Stromal cell of bone marrow (primary cell): ENCODE measurements around the gene NTS.
A peak's percentile ranks its signal among the peaks of the same experiment; 100 is the strongest.

Experiments used
- DNase-seq: peaks from one replicate; pipeline ENCODE4 v3.0.0-alpha.2; 2012; ENCODE audit warnings: low read depth

NTS gene, protein sequence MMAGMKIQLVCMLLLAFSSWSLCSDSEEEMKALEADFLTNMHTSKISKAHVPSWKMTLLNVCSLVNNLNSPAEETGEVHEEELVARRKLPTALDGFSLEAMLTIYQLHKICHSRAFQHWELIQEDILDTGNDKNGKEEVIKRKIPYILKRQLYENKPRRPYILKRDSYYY

DNA sequence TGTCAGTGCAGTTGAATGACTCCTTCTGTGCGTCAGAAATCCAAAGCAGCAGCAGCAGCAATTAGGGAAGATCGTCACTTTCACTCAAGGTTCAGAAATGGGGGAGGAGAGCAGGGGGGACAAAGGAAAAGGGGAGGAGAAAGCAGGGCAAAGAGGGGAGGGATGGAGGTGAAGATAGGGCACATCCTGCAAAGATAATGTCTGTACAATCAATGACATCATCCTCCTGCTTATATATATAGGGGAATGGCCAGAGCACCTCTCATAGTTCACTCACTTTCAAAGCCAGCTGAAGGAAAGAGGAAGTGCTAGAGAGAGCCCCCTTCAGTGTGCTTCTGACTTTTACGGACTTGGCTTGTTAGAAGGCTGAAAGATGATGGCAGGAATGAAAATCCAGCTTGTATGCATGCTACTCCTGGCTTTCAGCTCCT, at the start of gene NTS:
Gene NTS (plus strand): TSS at position 265 of the 431 bp plus-strand sequence. CDS start 109 bp downstream, at position 374.
- no peak for DNase-seq

DNA sequence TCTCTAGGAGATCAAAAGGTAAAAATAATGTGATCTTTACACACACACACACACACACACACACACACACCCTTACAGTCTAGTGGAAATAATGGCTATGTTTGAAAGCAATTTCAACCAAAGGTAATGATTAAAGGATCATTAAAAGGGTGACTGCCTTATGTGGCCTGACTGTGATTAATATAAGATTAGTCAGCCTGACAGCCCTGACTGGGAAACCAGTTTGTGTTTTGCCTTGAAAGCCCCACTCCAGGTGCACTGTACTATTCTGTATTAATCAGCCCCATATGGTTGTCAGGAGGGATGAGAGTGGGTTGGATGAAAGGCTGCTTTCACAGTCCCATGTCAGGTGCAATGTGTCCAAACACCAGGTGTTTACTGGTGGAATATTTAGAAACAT, 48.3 kb upstream of the NTS start:
- DNase-seq, result no peak

DNA sequence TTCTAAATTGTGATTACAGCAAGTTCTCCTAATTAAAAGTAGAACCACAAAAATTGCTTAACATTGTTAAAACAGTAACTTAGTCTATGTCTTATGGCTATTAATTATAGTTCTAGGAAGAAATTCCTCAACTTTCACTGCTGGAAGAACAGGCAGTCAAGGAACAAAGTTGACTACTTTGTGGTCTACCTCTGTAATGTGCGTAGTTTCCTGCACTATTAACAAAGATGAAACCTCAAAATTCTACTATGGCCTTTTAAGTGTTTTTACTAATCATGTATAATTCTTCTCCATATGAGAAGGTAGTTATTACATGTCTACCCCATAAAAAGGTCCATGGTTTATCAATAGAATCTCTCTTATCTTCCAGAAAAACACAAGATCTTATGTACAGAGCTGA, 45.5 kb upstream of the NTS start:
- DNase-seq, result no peak

DNA sequence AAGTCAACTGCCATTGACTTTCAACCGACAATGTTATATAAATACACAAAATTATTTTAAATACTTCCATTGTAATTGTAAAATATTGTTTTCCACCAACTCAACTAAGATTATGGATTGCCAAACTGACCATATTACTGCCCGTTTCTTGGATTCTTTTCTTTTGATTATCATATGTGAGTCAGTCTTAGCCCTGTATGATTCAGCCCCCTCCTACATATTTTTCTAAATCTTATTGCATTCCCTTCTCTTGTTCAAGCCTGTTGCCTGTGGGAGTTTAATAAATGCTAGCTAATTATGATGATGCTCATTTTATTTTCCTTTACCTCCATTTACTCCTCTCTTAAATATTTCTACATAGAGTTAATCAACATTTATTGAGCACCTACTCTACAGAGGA, 44.7 kb upstream of the NTS start:
- DNase-seq, result peak; percentile 28

DNA sequence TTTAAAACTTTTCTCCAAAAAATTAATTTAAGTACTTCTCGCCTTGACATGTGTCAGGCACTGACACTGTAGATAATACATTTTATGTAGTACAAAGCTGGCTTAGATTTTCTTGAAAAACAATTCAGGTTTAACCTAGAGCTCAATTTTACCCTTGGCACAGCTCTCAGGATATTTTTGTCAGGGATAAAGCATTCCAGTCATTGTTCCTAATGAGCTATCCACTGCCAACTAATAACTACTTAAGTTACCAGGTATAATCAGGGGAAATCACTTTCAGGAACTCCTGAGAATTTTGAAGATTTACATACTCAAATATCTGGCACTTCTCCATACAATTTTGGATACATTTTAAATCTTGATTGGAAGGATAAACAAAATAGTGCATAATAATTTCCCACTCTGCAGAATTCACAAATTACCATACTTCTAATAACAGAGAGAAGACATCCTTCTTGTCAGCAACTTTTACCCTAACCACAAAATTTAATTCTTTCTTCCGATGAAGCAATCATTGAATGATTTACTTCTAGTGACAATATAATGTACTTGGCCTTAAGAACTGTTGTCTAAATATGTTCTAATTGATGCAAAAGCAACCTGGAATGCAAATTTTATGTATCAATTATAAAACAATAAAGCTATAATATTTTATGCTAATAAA, 42.6 kb upstream of the NTS start:
- no peak for DNase-seq

DNA sequence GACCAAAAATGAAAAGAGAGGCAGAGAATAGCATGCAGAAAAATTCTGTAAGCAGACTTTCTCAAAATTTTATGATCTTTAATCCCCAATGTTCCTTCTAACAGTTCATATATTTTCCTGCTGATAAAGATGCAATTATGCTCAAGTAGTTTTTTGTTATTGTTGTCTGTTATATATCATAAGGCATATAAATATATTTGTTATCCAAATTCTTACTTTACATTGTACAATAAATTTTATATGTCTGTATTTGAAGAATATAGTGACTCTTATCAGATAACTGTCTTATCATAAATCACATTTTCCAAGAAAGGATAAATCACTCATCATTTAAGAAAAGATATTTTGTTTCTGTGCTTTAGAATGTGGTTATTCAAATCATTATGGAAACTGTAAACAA, 40.5 kb upstream of the NTS start:
- no peak for DNase-seq

DNA sequence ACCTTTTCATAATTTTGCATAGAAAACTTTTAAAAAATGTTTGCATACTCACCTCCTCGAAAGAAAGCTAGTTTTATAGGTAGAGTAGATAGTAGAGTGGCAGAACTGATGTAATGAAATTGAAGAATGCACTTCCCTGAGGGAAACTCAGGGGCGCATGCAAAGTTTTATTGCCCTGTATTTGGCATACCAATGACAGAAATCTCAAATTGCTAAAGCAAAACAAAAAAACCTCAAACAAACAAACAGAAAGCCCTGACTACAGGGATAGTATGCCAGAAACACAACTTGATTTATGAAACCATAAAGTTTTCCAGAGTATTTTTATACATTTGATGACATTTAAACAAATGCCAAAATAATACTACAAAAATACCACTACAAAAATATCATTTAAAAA, 39.7 kb upstream of the NTS start:
- no peak for DNase-seq

DNA sequence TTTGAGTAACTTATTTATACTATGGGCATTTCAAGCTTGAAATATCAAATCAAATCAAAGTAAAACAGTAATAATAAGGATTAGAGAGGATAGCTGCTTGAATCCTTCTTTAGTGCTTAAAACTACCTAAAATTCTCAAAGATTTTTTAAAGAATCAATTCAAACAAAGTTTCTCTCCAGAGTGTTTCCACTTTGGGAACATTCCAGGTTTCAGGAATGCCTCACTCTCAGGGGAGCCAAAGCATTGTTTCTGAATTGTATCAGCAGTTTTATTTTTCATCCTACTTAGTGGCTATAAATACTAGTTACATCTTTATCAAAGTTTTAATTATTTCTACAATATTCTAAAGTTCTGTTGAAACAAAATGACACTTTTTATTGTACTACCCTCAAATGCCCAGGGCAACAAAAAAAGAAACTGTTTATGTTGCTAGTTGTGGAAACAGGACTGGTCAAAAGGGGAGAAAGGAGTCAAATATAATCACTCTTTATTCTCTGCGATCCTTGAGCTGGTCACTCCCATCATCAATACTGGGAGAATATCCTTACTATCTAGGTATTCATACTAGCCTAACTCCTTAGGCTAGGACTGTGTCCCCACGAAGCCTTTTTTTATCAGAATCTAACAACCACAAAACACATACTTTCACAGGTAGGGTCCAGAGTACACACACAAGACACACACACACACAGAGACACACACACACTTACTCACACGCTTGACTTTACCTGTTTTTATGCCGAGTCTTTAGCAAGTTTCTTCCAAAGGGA, 38.5 kb upstream of the NTS start:
- peak; percentile 19 for DNase-seq

DNA sequence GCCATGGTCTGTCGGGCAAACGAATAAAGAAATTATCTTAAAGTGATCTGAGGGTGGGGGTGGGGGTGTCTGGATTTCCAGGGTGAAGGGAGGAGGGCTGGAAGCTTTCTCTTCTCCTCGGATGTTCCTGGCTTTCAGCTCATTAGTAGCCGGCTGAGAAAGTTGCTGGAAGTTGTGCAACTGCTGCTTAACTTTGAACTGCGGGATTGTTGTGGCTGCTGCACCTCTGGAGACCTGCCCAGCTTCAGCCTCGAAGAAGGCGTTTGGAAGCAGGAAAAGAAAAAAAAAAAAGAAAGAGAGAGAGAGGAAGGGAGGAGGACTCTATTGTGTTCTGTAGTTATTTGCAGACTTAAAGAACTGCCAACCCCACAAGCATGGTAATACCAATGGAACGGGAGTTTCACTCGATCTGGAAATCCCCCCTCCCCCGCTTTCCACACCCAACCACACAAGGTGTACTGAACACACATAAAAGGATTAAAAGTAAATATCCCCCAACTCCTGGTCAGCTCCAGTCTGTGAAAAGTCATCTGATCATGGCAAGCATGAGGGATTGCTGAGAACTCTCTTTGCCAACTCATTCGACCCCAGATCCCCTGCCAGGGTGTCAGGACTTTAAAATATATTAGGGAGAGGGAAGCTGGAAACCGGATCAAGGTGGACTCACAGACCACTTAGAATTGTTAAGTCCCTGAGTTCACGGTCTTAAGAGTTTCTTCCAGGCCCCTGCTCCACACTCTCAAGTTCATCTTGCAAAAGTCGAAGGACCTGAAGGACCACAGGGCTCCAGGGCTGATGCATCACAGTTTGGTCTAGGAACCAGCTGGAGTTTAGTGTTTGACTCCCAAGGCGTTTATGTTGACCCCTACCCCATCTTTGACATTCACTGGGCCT, 37.7 kb upstream of the NTS start, which contains the start of gene RASSF9:
Gene RASSF9 (minus strand): TSS at position 213 of the 894 bp plus-strand sequence. CDS start 208 bp downstream, at position 5.
- DNase-seq, result peak; percentile 74

DNA sequence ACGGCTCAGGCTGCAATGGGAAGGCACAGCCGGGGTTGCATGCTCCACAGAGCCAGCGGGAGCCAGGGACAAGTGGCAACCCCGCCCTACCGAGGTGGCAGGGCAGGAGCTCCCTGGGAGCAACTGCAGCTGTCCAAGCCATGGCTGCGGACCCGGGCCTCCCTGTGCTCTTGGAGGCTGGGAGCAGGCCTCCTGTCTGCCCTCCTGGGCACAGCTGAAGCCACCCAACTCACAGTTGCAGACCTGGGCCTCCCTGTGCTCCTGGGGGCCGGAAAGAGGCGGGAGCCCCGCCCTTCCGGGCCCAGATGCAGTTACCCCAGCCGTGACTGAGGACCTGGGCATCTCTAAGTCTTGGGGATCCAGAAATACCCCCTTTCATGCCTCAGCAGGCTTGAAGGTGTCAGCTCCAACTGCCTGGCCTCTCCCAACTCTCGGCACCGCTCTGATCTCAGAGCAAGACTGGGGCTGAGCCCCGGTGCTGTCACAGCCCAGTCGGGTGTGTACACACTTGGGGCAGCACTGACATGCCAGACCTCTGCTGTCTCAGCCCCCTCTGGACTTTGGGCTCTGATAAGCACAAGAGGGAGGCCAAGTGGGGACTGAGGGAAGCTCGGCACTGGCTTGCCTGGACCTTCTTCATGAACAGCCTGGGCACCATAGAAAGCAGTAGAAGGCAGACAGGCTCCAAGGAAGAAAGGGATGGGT, 30.3 kb upstream of the NTS start:
- DNase-seq, result no peak

DNA sequence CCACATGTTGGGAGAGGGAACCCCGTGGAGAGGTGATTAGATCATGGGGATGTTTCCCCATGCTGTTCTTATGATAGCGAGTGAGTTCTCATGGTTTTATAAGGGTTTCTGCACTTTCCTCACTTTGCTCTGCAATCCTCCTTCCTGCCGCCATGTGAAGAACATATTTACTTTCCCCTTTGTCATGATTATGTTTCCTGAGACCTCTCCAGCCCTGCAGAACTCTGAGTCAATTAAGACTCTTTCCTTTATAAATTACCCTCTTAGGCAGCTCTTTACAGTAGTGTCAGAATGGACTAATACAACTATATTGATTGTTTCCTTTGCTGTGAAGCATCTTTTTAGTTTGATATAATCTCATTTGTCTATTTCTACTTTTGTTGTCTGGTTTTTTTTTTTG, 24.8 kb upstream of the NTS start:
- no peak for DNase-seq

DNA sequence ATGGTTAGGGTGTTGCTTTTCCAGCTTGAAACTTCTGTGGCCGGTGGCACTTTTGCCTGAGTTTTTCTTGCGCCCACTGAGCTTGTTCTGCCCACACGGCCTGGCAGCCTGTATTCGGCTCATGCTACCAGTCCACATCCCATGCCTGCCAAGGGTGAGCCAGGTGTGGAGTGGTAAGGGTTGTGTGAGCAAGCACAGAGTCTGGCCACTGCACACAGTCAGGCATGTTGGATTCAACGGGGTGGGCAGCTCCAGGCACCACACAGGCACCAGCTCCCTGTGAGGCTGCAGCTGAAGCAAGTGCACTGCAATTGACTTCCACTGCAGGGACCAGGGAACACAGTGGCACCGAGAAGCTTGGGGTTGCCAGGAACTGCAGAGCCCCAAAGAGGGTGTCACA, 18.8 kb upstream of the NTS start:
- no peak for DNase-seq

DNA sequence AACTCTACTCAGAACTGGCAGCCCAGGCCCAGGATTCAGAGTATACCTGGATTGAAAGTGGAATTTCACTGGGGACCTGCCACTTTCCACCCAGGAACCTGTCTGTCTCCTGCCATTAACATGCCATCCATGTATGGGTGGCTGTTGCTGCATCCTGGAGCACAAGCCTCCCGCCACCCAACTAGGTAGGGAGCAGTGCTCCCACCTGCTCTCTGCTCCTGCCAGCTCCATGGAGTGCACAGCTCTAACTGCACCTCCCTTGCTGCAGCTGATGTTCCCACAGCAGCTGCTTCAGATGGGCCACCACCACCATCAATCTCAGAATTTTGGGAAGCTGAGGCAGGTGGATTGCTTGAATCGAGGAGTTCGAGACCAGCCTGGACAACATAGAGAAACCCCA, 17.1 kb upstream of the NTS start:
- DNase-seq, result no peak

DNA sequence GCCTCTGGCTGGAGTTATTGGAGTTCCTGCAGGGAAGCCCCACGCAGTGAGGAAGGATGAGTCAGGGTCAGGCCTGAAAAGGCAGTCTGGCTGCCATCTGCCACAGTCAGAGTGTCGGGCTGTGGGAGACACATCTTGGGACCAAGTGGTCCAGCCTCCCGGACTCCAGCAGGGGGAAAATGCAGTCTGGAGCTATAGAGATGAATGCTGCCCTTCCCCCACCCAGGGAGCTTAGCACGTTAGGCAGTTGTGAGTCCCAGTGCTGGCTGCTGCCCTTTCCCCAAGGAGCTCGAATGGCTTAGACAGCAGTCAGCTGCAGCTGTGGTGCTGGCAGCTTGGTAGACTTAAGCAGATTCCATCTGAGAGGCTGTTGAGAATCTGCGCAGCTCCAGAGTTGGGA, 8.2 kb upstream of the NTS start:
- no peak for DNase-seq

DNA sequence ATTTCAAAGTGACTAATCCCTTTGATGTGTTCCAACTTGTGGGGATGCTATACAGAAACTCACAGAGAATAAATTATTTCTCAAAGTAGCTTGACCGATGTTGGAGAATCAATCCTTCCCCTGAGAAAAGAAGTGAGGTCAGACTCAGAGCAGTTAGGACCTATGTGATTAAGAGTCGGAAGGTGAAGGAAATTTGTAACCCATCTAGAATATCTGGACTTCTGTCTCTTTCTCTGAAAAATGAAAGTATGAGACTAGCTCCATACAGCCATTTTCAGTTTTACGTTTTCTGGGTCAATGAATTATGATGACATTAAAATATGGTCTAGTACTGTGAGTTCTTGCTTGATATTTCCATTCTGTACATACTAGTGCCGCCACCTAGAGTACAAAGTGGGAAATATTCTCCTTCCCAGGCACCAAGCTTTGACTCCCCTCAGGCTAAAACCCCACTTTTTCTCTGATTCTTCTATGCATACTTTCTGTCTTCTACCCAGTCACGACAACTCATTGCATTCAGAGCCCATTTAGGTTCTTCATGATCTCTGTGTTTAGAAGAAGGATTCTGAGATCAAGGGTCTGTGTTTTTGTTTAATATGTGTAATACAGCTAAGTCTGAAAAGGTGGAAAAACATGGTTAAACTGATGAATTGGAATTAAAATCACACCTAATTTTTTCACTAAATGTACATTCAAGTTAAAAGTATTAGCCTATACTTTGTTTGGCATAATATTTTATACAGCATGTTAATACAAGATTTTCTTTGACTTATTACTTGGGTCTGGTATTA, 6.9 kb upstream of the NTS start:
- peak; percentile 61 for DNase-seq

DNA sequence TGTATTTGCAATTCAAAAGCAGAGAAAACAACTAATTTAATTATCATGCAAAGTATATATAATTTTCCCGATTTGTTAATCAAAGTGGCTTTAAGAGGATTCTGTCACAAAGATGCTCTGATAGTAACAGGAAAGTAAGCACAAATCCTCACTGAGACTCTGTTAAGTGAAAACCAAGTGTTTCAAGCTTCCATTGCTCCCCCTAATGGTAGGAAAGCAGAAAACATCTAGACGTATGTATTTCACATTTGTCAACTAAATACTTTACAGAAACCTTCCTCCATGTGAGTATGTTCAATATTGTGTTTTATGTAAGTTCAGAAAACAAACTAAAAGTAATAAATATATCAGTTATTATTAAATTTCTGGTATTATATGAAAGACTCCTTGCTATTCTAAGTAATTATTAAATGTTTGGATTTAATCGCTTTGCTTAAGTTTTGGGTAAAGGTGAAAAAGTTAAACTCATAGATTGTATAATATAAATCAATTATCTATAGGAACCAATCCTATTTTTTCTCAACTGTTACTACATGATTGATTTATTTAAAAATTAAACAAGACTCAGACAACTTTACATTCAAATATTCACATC, 1.5 kb upstream of the NTS start:
- DNase-seq, result peak; percentile 31

DNA sequence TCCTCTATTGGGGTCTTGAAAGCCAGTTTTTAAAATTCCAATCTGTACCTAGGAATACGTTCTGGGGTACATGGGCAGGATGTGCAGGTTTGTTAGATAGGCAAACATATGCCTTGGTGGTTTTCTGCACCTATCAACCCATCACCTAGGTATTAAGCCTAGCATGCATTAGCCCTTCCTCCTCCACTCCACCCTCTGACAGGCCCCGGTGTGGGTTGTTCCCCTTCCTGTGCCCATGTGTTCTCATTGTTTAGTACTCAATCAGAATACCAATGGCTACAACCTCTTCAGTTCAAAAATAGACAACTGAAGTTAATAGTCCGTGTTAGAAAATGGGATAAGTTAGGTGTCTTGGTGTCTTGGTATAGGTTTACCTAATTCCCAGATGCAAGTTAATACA, 3.4 kb downstream of the NTS start:
- DNase-seq, result no peak

DNA sequence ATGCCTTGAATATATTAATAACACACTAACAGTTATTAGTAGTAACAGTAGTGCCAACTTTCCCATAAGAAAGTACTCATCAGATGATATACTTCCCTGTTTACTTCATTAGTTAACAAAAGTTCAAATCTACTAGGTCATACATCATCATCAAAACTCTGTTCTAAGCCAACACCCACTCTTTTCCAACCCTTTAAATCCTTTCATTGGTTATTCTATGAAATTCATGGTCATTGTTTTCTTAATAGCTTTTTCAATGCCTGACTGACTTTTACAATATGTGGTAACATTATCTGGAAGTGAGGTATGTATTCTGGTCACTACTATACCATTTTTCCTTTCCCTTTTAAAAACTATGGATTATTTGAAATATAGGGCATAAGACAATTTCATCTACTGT, 9.7 kb downstream of the NTS start:
- DNase-seq, result no peak

DNA sequence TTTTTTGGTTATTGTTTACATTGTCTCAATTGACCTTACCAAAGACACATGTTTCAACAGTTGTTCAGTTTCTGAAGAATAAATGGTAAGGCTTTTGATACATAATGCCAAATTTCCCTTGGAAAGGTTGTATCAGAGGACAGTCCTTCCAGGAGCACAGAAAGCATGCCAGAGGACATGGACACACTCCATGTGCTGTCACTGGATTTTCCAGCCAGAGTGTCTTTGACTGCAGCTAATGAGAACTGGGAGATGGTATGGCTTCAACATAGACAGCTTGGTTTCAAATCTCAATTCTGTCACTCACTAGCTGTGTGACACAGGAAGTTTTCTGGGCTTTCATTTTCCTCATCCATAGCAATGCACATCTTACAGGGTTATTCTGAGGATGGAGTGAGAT, 20.6 kb downstream of the NTS start:
- no peak for DNase-seq

DNA sequence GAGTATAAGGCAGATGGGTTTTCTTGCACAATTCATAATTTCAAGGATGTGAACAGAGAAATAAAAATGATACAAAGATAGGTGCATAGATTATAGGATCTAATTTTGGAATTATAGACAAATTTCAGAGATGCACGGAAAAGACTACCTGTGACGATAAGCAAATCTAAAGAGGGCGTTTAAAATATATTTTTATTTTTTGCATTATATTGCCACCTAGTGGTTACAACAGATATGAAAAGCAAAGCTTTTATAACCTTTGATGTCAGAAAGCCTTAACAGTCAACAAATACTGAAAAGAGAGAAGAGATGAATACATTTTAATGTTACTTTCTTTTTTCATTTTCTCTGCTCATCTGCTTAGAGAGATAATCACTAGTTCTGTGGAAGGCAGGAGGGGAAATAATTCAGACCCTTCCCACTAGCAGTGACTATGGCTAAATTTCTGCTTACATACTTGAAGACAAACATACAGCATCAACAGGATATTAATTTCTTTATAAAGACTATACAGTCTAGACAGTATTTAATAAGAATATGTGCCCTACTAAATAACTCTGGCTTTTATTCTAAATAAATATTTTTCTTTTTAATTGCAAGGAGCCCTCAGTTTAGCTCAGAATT, 46.3 kb downstream of the NTS start:
- DNase-seq, result no peak
